ENCODE data around the gene ICAM5.

ICAM5 gene

DNA sequence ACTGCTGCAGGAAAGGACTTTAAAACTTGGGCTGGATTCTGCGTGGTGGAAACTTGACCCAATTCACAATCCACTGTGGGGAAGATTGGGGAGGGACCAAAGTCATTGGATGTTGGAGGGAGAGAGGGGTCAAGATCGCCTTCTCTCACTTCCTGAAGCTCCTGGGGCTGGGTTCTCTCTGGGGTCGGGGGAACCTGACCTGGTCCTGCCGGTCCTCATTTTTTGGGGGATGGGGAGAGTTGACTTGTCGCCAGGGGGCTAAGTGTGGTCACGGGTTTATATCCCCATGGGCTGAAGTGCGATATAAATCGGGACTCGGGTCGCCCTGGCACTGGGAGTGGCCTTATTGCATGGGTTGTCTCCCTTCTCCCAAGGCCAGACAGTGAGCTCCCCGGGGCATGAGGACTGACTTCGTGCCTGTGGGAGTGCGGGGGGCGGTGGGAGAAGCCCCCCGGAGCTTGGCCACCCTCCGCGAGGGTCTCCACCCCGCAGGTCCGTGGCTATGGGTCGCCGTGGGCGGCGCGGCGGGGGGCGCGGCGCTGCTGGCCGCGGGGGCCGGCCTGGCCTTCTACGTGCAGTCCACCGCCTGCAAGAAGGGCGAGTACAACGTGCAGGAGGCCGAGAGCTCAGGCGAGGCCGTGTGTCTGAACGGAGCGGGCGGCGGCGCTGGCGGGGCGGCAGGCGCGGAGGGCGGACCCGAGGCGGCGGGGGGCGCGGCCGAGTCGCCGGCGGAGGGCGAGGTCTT lies 6.3 kb downstream of the ICAM5 start:
- CTCF ChIA-PET = no interaction called here
- TF ChIP-seq ELF4 (IDR thresholded peaks at IDR 0.05) (no peak), SUZ12 (IDR thresholded peaks at IDR 0.05) (no peak), HDGF (IDR thresholded peaks at IDR 0.05; ENCODE audit: borderline replicate concordance) (no peak), ARNT (IDR thresholded peaks at IDR 0.05) (no peak), L3MBTL2 (conservative IDR thresholded peaks at IDR 0.05) (no peak), ZNF384 (IDR thresholded peaks at IDR 0.05) (no peak), TARDBP (IDR thresholded peaks at IDR 0.05) (no peak), CTBP1 (IDR thresholded peaks at IDR 0.05; ENCODE audit: borderline replicate concordance) (no peak), NFRKB (IDR thresholded peaks at IDR 0.05) (no peak), FOXM1 (IDR thresholded peaks at IDR 0.05; ENCODE audit: borderline replicate concordance) (no peak), FOXA1 (IDR thresholded peaks at IDR 0.05) (no peak)
- TF ChIP-seq, protein P1, sequence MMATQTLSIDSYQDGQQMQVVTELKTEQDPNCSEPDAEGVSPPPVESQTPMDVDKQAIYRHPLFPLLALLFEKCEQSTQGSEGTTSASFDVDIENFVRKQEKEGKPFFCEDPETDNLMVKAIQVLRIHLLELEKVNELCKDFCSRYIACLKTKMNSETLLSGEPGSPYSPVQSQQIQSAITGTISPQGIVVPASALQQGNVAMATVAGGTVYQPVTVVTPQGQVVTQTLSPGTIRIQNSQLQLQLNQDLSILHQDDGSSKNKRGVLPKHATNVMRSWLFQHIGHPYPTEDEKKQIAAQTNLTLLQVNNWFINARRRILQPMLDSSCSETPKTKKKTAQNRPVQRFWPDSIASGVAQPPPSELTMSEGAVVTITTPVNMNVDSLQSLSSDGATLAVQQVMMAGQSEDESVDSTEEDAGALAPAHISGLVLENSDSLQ (IDR thresholded peaks at IDR 0.05) = no peak
- POLR2A ChIA-PET = no interaction called here
- DNase-seq (ENCODE audit: extremely low spot score) = no peak

DNA sequence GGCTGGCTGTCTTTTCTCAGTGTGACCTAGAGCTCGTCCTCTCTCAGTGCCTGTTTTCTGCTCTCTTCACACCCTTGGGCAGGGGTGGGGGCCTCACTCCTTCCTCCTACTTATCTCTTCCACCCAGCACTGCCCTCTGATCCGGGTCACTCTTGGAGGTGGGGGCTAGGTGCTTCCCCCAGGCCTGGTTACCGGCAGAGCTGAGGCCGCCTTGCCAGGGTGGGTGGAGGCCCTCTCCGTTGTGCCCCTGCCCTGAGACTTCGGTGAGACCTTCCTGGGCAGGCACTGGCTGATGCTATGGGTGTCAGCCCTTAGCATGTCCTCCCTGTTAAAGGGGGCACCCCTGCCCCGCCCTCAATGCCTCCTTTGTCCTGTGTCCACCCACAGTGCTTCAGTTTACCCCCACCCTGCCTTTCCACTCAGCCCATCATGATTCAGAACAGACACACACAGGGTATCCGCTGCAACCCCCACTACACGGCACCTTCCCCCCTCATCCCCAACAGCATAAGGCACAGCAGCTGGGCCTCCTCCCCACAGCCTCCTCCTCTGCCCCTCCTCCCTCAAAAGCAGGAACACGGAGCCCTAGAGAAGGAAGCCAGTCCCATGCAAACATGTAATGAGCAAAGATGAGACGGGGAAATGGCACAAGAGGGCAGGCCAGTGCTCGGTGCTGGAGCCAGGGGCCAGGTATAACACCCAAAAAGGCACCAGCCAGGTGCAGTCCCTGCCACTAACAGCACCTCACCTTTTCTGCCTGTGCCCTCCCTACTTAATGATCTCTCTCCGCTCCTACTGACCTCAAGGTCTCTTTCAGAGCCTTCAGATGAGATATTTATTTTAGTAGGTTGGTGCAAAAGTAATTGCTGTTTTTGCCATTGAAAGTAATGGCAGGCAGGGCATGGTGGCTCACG lies 10.1 kb downstream of the ICAM5 start:
- TF ChIP-seq TARDBP (IDR thresholded peaks at IDR 0.05) = no peak
- no peak for TF ChIP-seq SP1 (IDR thresholded peaks at IDR 0.05)
- TF ChIP-seq FOXA1 (IDR thresholded peaks at IDR 0.05) = no peak
- no peak for TF ChIP-seq ZNF384 (IDR thresholded peaks at IDR 0.05)
- TF ChIP-seq FOXK2 (IDR thresholded peaks at IDR 0.05) = no peak
- no peak for TF ChIP-seq LEF1 (IDR thresholded peaks at IDR 0.05; ENCODE audit: borderline replicate concordance)
- ChIA-PET POLR2A (interaction anchor here (1.5 kb wide), 1 partner anchor 11 kb away, joined by 7 read pairs; the partner anchor contains the start of gene ICAM5), CTCF (interaction anchor here (0.6 kb wide), 1 partner anchor 90 kb away, joined by 3 read pairs; no protein-coding TSS in a partner anchor)
- no peak for DNase-seq (ENCODE audit: extremely low spot score)

DNA sequence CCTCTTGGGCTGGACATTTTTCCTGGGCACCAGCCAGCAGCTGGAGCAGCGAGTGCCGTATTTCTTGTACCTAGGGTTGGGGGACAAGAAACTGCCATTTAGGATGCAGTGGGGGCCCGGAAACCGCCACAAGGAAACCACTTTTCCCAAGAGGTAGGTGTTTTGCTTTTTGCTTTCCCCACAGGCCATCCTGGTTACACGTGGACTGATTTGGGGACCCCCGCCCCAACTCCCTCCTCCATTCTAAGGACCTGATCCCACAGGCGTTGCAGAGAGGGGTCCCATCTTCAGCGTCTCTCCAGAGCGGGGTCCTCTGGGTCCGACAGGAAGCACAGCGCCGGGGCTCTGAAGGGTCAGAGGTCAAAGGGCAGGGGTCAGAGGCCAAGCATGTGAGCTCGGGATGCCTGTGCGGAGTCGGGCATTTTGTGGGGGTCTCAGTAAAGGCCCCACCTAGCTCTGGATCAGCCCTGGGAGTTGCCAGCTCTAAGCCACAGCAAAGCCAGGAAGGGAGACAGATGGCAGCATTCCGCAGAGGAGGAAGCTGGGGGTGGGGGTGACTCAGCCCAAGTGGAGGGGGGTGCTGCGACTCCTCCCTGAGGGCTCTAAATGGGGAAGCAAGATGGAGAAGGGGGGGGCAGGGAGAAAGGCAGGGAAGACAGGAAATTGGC lies 15.5 kb downstream of the ICAM5 start:
- no peak for TF ChIP-seq SP1 (IDR thresholded peaks at IDR 0.05)
- TF ChIP-seq ARNT (IDR thresholded peaks at IDR 0.05) = no peak
- TF ChIP-seq CTBP1 (IDR thresholded peaks at IDR 0.05; ENCODE audit: borderline replicate concordance) = no peak
- no peak for TF ChIP-seq ELF4 (IDR thresholded peaks at IDR 0.05)
- no peak for TF ChIP-seq LEF1 (IDR thresholded peaks at IDR 0.05; ENCODE audit: borderline replicate concordance)
- no peak for TF ChIP-seq BHLHE40 (IDR thresholded peaks at IDR 0.05; ENCODE audit: borderline replicate concordance)
- TF ChIP-seq, protein P1 (IDR thresholded peaks at IDR 0.05) = no peak
- TF ChIP-seq HDGF (IDR thresholded peaks at IDR 0.05; ENCODE audit: borderline replicate concordance) = no peak
- TF ChIP-seq FOXK2 (IDR thresholded peaks at IDR 0.05) = no peak
- no peak for TF ChIP-seq TARDBP (IDR thresholded peaks at IDR 0.05)
- TF ChIP-seq SUZ12 (IDR thresholded peaks at IDR 0.05) = no peak
- TF ChIP-seq FOXM1 (IDR thresholded peaks at IDR 0.05; ENCODE audit: borderline replicate concordance) = no peak
- no peak for TF ChIP-seq L3MBTL2 (conservative IDR thresholded peaks at IDR 0.05)
- no peak for TF ChIP-seq FOXA1 (IDR thresholded peaks at IDR 0.05)
- TF ChIP-seq ZNF384 (IDR thresholded peaks at IDR 0.05) = no peak
- no peak for TF ChIP-seq NFRKB (IDR thresholded peaks at IDR 0.05)
- no peak for DNase-seq (ENCODE audit: extremely low spot score)
- POLR2A ChIA-PET = interaction anchor here (0.6 to 1.6 kb wide), 4 partner anchors 10 to 82 kb away, joined by 4 to 7 read pairs (median 4); partner anchors contain the start of gene RAVER1
- CTCF ChIA-PET = no interaction called here

DNA sequence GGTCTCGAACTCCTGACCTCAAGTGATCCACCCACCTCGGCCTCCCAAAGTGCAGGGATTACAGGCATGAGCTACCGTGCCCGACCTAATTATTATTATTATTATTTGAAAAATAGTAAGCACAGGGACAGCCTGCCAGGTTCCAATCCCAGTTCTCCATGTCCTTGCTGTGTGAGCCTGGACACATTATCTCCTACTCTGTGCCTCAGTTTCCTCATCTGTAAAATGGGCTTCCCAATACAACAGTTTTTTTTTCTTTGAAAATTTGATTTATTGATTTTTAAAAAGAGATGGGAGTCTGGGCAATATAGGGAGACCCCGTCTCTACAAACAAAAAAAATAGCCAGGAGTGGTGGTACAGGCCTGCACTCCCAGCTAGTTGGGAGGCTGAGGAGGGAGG lies 16.6 kb downstream of the ICAM5 start:
- CTCF ChIA-PET = no interaction called here
- no peak for DNase-seq (ENCODE audit: extremely low spot score)
- POLR2A ChIA-PET = interaction anchor here (1.4 to 1.6 kb wide), 3 partner anchors 8 to 27 kb away, joined by 4 to 7 read pairs (median 5); partner anchors contain the start of gene RAVER1
- TF ChIP-seq FOXK2 (IDR thresholded peaks at IDR 0.05) = no peak
- TF ChIP-seq L3MBTL2 (conservative IDR thresholded peaks at IDR 0.05) = no peak
- TF ChIP-seq BHLHE40 (IDR thresholded peaks at IDR 0.05; ENCODE audit: borderline replicate concordance) = no peak
- no peak for TF ChIP-seq FOXM1 (IDR thresholded peaks at IDR 0.05; ENCODE audit: borderline replicate concordance)
- TF ChIP-seq LEF1 (IDR thresholded peaks at IDR 0.05; ENCODE audit: borderline replicate concordance) = no peak
- TF ChIP-seq NFRKB (IDR thresholded peaks at IDR 0.05) = no peak
- no peak for TF ChIP-seq SUZ12 (IDR thresholded peaks at IDR 0.05)
- no peak for TF ChIP-seq ARNT (IDR thresholded peaks at IDR 0.05)
- no peak for TF ChIP-seq ELF4 (IDR thresholded peaks at IDR 0.05)
- TF ChIP-seq SP1 (IDR thresholded peaks at IDR 0.05) = no peak
- TF ChIP-seq TARDBP (IDR thresholded peaks at IDR 0.05) = no peak
- TF ChIP-seq HDGF (IDR thresholded peaks at IDR 0.05; ENCODE audit: borderline replicate concordance) = no peak
- no peak for TF ChIP-seq ZNF384 (IDR thresholded peaks at IDR 0.05)

DNA sequence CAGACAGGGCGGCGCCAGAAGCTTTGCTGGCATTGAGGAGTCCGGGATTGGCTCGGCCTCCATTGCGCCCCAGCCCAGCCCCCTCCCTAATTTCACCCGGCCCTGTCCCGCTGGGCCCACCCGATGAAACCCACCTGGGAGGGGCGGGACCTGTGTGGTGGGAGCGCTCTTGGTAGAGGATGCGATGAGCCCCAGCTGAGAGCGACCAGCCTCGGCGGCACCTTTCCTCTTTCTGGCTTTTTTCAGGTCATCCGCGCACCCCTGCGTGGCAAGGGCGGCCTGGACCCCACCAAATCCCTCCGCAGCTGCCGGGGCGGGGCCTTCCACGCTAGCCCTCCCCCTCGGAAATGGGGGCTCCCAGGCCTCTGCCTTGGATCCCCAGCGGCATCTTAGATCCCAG lies 19.7 kb downstream of the ICAM5 start, which contains the start of gene ZGLP1:
TSS of gene ZGLP1 (minus strand) at position 393 of the 400 bp plus-strand sequence.
- no peak for DNase-seq (ENCODE audit: extremely low spot score)
- CTCF ChIA-PET = interaction anchor here (0.6 kb wide), 1 partner anchor 36 kb away, joined by 5 read pairs; no protein-coding TSS in a partner anchor
- TF ChIP-seq ARNT (IDR thresholded peaks at IDR 0.05) (no peak), CTBP1 (IDR thresholded peaks at IDR 0.05; ENCODE audit: borderline replicate concordance) (no peak), SP1 (IDR thresholded peaks at IDR 0.05) (no peak), FOXA1 (IDR thresholded peaks at IDR 0.05) (no peak), NFRKB (IDR thresholded peaks at IDR 0.05) (no peak), FOXK2 (IDR thresholded peaks at IDR 0.05) (no peak), ELF4 (IDR thresholded peaks at IDR 0.05) (no peak), BHLHE40 (IDR thresholded peaks at IDR 0.05; ENCODE audit: borderline replicate concordance) (no peak), L3MBTL2 (conservative IDR thresholded peaks at IDR 0.05) (no peak), ZNF384 (IDR thresholded peaks at IDR 0.05) (no peak), FOXM1 (IDR thresholded peaks at IDR 0.05; ENCODE audit: borderline replicate concordance) (no peak), HDGF (IDR thresholded peaks at IDR 0.05; ENCODE audit: borderline replicate concordance) (no peak)
- TF ChIP-seq, protein P1 (IDR thresholded peaks at IDR 0.05) = no peak
- POLR2A ChIA-PET = no interaction called here

Data from HEK293T (cell line).